K562 (cell line): Measurements from ENCODE around the gene IDNK. TPM values are rescaled to one million over a fixed set of nuclear protein-coding genes. Genes with fewer than 3 reads are reported as not detected.

ENCODE experiments used
- MGA ChIP-seq: fragments of 450-650 bp; IDR thresholded peaks from 2 replicates; pipeline ENCODE4 v1.6.1; 2016; ENCODE audit warnings: mild to moderate bottlenecking, moderate library complexity
- polyA plus RNA-seq, 8 experiments: library from polyadenylated mRNA; depleted of rRNA in 4 of 8; stranded (reverse) in 5 of 8; unstranded in 3 of 8; fragments of >200 nt; fragmentation: Nextera tagmentation in 2 of 8; fragmentation: Illumina TruSeq in 1 of 8; extraction: Ambion mirVana in 2 of 8; extraction: Trizol in 1 of 8; gene quantifications; 2 replicates each; pipeline versions ENCODE4 v1.2.1 to v1.2.3, GENCODE V29; 2011 to 2014; ENCODE audit warnings: inconsistent platforms in 1 of 8, missing spikeins in 1 of 8
- total RNA-seq, 7 experiments: library from RNA; depleted of rRNA in 6 of 7; stranded (reverse); fragments of >200 nt in 6 of 7; fragmentation: Illumina TruSeq in 2 of 7; extraction: Trizol in 2 of 7; gene quantifications; 2 replicates each; pipeline versions ENCODE4 v1.2.1 to v1.2.3, GENCODE V29; 2011 to 2021; ENCODE audit warnings: low replicate concordance in 1 of 7

Gene IDNK
- total and polyA plus RNA-seq, 9 of the 15 experiments (the other 6 are each of a cell fraction or from before 2014, with no cell fraction given), result 0.41 to 1.1 (median 0.55) TPM

DNA sequence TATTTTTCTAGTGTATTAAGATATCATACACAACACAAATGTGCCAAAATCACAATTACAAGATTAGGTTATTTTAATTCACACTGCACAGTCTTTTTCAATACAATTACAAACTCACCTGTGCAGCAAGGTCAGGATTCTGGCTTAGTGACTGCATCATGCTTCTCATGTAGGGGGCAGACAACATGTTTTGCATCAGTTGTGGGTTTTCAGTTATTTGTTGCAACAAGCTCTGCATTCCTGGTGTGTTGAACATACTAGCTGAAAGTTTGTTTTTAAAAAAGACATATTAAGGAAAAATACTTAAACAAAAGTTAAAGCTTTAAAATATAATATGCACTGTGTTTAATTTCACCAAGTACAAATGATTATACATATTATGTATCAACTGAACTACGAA is 46.1 kb downstream of the IDNK start (continued):
- TF ChIP-seq MGA, result no peak
